ENCODE measurements around the gene SRF.
A peak's percentile ranks its signal among the peaks of the same experiment; 100 is the strongest.

Gene SRF

DNA sequence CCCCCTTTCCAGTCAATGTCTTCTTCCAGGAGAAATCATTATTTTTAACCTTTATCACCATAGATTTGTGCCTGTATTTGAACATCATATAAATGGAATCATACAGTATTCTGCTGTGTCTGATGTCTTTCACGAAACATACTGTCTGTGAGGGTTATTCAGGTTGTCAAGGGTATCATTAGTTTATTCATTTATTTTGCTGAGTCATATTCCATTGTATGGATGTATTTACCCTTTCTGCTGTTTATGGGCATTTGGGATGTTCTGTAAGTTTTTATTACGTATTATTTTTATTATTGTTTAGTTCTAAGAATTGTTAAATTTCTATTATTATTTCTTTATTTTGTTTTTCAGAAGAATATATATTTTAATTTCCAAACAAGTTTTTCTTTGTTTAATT, 36.2 kb downstream of the SRF start:
- no peak for DNase-seq (ENCODE audit: extremely low read depth in 1 of 2, low read depth in 1 of 2)

DNA sequence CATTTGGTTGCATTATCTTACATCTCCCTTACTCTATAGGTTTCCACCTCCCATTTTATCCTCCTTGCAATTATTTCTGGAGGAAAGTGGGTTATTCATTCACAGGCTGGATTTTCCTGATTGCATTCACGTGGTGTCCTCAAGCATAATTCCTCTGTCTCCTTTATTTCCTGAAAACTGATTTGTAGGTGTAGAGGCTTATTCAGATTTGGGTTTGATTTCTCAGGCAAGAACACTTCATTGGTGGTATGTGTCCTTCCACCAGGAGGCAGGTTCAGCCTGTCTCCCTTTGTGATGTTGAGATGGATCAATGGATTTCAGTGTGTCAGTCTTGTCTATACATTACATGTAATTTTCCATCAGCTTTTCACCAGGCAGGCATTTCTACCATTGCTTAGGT, 40.9 kb downstream of the SRF start:
- DNase-seq (ENCODE audit: extremely low read depth in 1 of 2, low read depth in 1 of 2), result no peak

DNA sequence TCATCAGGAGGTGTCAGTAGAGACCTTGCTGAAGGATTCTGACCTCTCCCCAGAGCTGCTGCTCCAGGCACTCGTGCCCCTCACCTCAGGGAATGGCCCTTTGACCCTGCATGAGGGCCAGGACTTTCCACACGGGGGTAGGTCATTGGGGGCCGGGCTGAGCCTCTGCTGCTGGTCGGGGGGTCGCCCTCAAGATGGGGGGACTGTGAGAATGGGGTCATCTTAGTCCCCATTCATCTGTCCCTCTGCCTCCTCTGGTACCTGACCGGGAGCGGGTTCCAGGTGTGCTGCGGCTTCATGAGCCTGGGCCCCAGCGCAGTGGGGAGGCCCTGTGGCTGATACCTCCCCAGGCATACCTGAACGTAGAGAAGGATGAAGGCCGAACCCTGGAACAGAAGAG, 42.4 kb downstream of the SRF start:
- no peak for DNase-seq (ENCODE audit: extremely low read depth in 1 of 2, low read depth in 1 of 2)

DNA sequence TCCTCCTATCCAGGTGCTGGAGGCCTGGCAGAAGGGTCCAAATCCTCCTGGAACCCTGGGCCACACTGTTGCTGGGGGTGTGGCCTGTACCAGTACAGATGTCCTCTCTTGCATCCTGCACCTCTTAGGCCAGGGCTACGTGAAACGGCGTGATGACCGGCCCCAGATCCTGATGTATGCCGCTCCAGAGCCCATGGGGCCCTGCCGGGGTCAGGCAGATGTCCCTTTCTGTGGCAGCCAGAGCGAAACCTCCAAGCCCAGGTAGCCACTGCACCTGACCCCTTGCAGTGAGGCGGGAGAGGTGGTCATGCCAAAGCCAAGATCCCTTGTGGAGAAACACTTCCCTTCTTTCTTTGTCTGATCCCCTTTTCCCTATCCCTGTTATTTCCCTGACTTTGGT, 44.0 kb downstream of the SRF start:
- no peak for DNase-seq (ENCODE audit: extremely low read depth in 1 of 2, low read depth in 1 of 2)

DNA sequence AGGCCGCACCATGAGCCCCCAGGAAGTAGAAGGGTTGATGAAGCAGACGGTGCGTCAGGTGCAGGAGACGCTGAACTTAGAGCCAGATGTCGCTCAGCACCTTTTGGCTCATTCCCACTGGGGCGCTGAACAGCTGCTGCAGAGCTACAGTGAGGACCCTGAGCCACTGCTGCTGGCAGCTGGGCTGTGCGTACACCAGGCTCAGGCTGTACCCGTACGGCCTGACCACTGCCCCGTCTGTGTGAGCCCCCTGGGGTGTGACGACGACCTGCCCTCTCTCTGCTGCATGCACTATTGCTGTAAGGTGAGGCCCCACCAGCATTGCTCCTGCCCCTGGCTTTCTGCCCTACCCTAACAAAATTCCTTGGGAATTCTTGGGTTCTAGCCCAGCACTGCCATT, 45.1 kb downstream of the SRF start:
- DNase-seq (ENCODE audit: extremely low read depth in 1 of 2, low read depth in 1 of 2), result no peak

DNA sequence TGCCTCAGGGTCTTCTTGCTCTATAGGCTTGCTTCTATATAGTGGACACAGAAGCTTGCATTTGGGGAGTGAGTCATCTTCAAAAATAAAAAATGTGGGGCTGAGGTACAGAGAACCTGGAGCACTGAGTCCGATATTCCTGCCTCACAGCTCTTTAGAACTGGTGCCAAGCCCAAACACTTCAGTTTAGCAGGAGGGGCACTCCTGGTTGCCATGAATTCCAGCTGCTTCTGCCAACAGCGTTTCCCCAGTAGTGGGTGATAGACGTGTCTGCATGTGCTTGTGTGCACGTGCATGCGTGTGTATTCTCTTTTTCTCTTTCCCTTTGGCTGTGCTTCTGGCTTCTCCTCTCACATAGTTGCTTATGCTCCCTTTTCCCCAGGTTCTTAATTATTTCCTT, 46.3 kb downstream of the SRF start:
- no peak for DNase-seq (ENCODE audit: extremely low read depth in 1 of 2, low read depth in 1 of 2)

DNA sequence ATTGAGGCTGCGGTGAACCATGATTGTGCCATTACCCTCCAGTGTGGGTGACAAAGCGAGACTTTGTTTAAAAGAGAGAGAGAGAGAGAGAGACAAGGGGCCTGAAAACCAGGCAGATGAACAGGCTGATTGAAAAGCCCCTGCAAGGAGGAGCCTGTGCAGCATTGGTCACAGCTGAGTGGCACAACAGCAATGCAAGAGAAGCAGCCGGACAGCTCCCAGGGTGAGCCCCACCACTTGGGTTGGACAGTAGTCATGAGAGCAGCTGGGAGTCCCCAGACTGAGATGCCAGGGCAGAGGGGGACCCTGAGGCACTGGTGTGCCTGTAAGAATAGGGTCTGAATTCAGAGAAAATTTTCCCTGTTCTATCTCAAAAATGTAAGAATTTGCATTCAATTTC, 48.0 kb downstream of the SRF start:
- DNase-seq (ENCODE audit: extremely low read depth in 1 of 2, low read depth in 1 of 2), result no peak

DNA sequence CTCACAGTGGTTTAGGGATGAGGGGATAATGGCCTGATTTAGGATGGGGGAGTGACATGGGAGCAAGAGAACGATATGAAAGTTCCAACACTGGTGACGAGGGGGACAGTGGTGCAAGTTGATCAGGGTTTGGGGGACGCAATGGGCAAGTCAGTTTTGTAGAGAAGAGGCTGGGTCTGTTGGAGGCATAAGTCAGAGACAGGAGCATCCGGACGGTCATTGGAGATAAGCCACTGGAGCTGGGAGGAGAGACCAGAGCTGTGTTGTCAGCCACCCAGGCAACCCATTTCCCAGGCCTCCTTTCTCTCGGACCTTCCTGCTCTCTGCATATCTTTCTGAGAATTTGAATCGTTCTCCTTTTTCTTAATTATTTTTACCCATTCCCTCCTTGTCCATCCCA, 48.7 kb downstream of the SRF start:
- no peak for DNase-seq (ENCODE audit: extremely low read depth in 1 of 2, low read depth in 1 of 2)

DNA sequence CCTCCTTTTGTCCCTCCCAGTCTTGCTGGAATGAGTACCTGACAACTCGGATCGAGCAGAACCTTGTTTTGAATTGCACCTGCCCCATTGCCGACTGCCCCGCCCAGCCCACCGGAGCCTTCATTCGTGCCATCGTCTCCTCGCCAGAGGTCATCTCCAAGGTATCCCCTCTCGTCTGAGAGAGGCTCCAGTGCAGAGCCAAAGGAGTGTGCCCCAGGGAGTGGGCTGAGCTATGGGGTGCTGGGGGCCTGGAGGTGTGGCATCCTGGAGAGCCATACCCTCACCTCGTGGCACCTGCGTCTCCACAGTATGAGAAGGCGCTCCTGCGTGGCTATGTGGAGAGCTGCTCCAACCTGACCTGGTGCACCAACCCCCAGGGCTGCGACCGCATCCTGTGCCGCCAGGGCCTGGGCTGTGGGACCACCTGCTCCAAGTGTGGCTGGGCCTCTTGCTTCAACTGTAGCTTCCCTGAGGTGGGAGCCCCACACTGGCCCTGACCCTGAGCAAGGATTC, 49.4 kb downstream of the SRF start:
- DNase-seq (ENCODE audit: extremely low read depth in 1 of 2, low read depth in 1 of 2), result no peak

DNA sequence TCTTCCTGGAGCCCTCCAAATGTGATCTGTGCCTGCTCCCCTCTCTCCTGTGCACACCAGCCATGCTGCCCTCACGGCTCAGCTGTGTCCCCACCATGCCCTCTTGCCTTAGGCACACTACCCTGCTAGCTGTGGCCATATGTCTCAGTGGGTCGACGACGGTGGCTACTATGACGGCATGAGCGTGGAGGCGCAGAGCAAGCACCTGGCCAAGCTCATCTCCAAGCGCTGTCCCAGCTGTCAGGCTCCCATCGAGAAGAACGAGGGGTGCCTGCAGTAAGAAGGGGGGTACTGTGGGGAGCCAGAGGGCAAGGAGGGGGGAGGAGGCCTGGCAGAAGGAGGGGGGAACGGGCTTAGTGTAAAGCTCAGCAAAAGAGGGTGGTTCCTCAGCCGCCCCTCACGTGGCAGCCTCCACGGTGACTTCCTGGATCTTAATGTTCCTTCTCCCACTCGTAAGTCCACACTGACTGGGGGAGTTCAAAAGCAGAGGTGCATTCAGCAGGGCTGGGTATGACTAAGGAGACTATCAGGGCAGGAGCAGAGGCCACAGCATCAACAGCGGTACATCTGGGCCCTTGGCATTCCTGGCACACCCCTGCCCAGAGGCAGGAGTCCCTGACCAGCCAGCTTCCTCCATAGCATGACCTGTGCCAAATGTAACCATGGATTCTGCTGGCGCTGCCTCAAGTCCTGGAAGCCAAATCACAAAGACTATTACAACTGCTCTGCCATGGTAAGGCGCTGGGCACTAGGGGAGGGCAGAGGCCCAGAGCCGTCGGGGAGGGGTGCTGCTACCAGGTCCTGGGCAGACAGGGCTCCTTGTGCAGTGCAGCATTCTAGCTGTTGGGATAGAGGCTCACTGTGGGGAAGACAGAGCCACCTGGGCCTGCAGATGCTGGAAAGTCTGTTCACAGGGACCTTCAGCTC, 50.2 kb downstream of the SRF start:
- no peak for DNase-seq (ENCODE audit: extremely low read depth in 1 of 2, low read depth in 1 of 2)

DNA sequence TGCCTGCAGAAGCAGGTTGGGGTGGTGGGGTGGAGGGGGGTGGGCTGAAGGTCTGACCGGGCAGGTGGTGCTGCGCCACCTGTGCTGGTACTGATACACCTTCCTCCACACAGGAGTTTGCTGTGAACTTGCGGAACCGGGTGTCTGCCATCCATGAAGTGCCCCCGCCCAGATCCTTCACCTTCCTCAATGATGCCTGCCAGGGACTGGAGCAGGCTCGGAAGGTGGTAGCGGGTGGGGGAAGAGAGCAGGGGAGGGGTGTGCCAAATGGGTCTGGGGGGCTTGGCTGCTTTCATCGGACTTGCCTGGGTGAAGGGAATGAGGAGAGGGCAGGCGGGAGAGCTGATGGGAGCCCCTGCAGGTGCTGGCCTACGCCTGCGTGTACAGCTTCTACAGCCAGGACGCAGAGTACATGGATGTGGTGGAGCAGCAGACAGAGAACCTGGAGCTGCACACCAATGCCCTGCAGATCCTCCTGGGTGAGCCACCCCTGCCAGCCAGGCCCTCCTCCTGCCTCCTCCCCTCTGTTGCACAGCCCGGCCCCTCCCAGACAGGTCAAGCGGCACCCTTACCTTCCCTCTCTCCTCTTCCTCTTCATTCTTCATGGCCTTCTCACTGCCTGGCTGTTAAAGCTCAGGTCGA, 51.5 kb downstream of the SRF start:
- DNase-seq (ENCODE audit: extremely low read depth in 1 of 2, low read depth in 1 of 2), result no peak

DNA sequence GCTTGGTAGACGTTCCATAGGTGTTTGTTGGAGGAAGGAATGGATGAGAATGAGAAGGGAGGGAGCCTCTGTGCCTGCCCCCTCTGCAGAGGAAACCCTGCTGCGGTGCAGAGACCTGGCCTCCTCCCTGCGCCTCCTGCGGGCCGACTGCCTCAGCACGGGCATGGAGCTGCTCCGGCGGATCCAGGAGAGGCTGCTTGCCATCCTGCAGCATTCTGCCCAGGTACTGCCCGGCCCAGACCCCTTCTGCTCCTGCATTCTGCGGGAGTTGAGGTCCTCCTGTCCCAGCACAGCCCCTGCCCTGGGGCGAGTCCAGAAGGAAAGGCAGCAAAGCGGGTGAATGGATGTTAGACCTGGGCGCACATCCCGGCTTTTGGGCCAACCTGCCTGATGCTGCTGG, 52.1 kb downstream of the SRF start:
- DNase-seq (ENCODE audit: extremely low read depth in 1 of 2, low read depth in 1 of 2), result no peak

DNA sequence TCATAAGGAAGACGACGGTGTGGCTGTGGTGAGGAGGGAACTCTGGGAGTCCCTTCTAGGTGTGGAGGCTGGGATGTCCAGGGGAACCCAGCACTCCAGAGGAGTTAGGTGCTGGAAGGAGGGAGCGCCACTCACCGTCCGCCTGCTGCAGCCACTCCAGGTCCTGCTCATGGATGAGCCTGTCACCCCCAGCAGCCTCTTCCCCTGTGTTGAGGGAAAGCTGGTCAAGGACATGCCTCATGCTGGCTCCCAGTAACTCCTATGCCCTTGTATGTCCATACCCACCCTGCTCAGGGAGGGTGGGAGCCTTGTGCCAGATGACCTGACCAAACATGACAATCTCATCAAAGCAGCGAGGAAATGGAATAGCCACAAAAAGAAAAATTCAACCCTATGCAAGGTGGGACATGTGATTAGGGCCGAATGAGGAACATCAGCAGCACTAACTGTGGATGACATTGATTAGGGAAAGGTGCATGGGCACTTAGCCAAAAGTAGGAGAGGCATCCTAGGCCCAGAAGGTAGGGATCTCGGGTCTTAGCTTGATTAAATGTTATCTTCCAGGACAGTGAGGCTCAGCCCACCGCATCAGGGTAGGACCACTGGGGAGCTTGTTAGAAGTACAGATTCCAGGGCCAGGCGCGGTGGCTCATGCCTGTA, 55.3 kb downstream of the SRF start:
- DNase-seq (ENCODE audit: extremely low read depth in 1 of 2, low read depth in 1 of 2), result no peak

DNA sequence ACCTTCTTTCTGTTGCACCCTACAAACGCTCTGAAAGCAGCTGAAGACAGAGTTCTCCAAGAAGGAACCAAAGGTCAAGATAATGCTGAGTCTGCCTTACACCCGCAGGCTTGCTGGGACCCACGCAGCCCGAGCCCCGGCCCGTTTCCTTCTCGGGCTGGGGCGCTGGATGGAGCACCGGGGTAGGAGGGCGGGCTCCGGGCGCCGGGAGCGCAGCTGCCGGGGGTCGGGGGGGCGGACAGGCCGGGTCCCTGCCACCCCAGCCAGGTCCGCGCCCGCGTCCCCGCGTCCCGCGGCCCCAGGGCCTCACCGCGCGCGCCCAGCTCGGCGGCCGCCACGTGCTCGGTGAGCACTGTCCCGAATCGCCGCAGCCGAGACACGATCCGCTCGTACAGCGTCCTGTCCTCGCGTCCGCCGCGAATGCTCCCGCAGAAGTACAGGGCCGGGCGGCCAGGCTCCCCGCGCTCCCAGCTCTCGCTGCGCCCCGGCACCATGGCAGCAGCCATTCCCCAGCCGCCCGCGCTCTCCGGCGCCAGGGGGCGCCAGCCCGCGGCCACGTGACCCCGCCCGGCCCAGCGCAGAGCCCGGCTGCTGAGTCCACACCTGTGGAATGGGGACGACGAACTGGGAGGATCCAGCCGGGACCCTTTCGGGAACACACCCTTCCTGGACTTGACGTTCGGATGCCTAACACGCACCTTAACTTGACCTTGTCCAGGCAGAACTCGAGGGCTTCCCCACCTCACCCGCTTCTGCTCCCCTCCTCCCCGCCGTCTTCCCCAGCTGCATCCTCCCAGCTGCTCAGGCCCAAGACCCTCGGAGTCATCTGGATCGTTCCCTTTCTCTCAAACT, 58.1 kb downstream of the SRF start, which contains the start of gene DNPH1:
Gene DNPH1 (minus strand): TSS at position 531 of the 852 bp plus-strand sequence. CDS start 25 bp downstream, at position 506.
- DNase-seq (ENCODE audit: extremely low read depth in 1 of 2, low read depth in 1 of 2), result peak in 1 of 2 donors; percentile 71

DNA sequence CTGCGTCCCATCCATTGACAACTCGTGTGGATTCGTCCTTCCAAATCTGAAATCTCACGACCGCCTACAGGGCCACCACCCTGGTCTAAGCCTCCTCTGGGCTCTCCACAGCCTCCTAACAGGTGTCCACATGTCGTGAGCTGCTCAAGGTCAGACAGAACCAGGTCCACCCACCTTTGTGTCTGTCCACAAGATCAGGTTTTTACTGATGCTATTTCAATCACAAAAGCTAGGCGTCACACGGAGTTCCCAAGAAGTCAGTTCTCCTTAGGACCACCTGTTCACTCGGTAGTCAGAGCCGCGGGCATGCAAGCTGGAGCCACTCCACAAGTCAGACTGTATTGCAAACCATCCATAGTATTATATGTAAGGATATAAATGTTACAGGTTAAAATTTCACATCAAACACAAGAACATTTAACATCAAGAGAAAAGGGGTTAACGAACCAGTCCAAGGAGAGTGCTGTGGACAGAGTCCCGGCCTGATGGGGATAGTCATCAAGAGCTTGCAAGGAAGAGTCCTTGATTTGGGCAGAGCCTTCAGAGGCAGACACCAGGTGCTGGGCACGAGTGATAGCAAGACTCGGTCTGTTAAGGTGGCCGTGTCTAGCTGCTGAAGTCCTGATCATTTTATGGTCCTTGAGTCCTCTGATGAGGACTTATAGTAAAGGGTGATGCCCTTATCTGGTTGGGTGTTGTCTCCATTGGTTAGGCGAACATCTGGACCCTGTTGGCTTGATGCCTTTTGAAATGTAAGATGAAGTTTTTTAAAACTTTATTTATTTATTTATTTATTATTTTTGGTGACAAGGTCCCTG, 58.9 kb downstream of the SRF start:
- DNase-seq (ENCODE audit: extremely low read depth in 1 of 2, low read depth in 1 of 2), result no peak

DNA sequence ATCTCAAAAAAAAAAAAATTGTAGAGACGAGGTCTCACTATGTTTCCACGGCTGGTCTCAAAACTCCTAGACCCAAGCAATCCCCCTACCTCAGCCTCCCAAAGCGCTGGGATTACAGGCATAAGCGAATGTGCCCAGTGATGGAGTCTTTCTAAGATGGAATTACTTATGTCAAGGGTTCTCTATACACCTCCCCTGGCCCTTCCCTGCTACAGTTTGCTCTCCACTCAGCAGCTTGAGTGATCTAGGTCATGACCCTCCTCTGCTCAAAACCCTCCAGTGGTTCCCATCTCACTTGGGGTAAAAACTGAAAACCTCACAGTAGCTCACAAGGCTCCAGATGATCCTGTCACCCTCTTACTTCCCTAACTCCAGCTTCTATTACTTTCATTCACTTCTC, 60.0 kb downstream of the SRF start:
- DNase-seq (ENCODE audit: extremely low read depth in 1 of 2, low read depth in 1 of 2), result no peak
